ENCODE results near the gene U2AF2. TPM values are rescaled to one million over a fixed set of nuclear protein-coding genes. Genes with fewer than 3 reads are reported as not detected.

The U2AF2 gene
- total RNA-seq, 1 experiment from 2014 or later, result 140 TPM

GRCh38 chr19:55690109-55690768, 35.4 kb downstream of the U2AF2 start:
- no peak for DNase-seq (ENCODE audit: low read depth)

GRCh38 chr19:55690769-55691545, 36.1 kb downstream of the U2AF2 start:
- no peak for DNase-seq (ENCODE audit: low read depth)

- no peak for DNase-seq (ENCODE audit: low read depth)
These were observed 37.0 kb downstream of the U2AF2 start for GRCh38 chr19:55691561-55692481.

GRCh38 chr19:55692681-55693081, 37.8 kb downstream of the U2AF2 start:
- DNase-seq (ENCODE audit: low read depth), result no peak

GRCh38 chr19:55693336-55693974, 38.6 kb downstream of the U2AF2 start:
- DNase-seq (ENCODE audit: low read depth), result no peak

- no peak for DNase-seq (ENCODE audit: low read depth)
These were observed 39.4 kb downstream of the U2AF2 start for GRCh38 chr19:55694241-55694655.

- DNase-seq (ENCODE audit: low read depth), result no peak
These were observed 40.0 kb downstream of the U2AF2 start for GRCh38 chr19:55694656-55695491.

GRCh38 chr19:55695511-55696290, 40.9 kb downstream of the U2AF2 start:
- no peak for DNase-seq (ENCODE audit: low read depth)

GRCh38 chr19:55696301-55697068, 41.6 kb downstream of the U2AF2 start:
- DNase-seq (ENCODE audit: low read depth), result no peak

- DNase-seq (ENCODE audit: low read depth), result no peak
These were observed 42.2 kb downstream of the U2AF2 start for GRCh38 chr19:55697069-55697440.

- no peak for DNase-seq (ENCODE audit: low read depth)
These were observed 42.9 kb downstream of the U2AF2 start for GRCh38 chr19:55697698-55698097.

GRCh38 chr19:55698256-55698655, 43.4 kb downstream of the U2AF2 start:
- DNase-seq (ENCODE audit: low read depth), result no peak

GRCh38 chr19:55699221-55699620, 44.4 kb downstream of the U2AF2 start:
- no peak for DNase-seq (ENCODE audit: low read depth)

- DNase-seq (ENCODE audit: low read depth), result no peak
These were observed 46.0 kb downstream of the U2AF2 start for GRCh38 chr19:55700813-55701212.

- DNase-seq (ENCODE audit: low read depth), result no peak
These were observed 47.3 kb downstream of the U2AF2 start for GRCh38 chr19:55702131-55702627.

GRCh38 chr19:55703790-55704215, 49.0 kb downstream of the U2AF2 start:
- no peak for DNase-seq (ENCODE audit: low read depth)

- no peak for DNase-seq (ENCODE audit: low read depth)
These were observed 49.8 kb downstream of the U2AF2 start for GRCh38 chr19:55704494-55705245.

- DNase-seq (ENCODE audit: low read depth), result no peak
These were observed 51.1 kb downstream of the U2AF2 start for GRCh38 chr19:55705972-55706371.
